SK-MEL-5 (cell line): ENCODE results near the gene PRKD1. TPM values are rescaled to one million over a fixed set of nuclear protein-coding genes. Genes with fewer than 3 reads are reported as not detected.
A peak's percentile ranks its signal among the peaks of the same experiment; 100 is the strongest.

Experiments used
- DNase-seq: peaks from one replicate; pipeline ENCODE4 v3.0.0-alpha.2; 2016; ENCODE audit warnings: low read depth, low spot score
- in situ Hi-C: cut with HindIII; loops from 2 replicates; pipeline ENCODE4 v1.10.0; 2016; ENCODE audit warnings: low sequenced_read_pairs, high pct_unique_total_duplicates, low pct_unique_long_range_greater_than_20kb
- small RNA-seq, 2 experiments: library from RNA; depleted of rRNA; stranded (forward); fragments of <200 nt; gene quantifications; one replicate each; pipeline ENCODE3, GENCODE V24; 2014
- total RNA-seq: library from RNA; depleted of rRNA; stranded (reverse); fragments of >200 nt; shearing (Covaris generic); gene quantifications from 2 replicates; pipeline ENCODE4 v1.2.3, GENCODE V29; 2014

Gene PRKD1
- total RNA-seq, 1 experiment from 2014 or later: 10.7 TPM

DNA sequence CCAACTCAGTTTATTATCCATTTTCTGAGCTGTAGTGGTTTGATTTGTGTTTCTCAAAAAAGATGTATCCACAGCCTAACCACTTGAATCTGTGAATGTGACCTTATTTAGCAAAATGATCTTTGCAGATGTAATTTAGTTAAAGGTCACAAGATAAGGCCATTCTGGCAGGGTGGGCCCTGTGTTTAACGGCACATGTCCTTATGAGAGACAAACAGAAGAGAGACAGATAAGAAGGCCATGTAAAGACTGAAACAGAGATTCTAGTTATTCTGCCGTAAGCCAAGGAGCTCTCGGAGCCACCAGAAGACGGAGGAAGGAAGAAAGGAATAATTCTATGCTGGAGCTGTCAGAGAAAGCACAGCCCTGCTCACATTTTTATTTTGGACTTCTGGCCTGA lies 374.2 kb downstream of the PRKD1 start:
- DNase-seq: peak; percentile 16
- in situ Hi-C loops: no loop called here

DNA sequence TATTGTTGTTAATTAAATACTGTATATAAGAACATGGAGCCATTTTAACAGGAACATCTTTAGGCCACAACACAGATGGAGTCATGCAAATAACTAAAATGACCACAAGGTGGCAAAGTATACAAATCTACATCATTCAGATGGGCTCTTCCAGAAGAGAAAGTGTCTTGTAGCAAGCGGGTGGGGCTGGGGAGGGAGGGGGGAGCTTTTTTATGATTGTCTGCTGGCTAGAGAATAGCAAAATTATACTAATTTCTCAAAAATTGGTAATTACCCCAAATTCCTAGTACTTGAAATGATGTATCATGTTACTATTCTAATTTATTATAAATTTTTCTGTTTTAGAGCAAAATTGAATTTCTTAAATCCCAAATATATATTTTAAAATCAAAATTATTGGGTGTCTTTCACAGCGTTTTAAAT lies 378.7 kb downstream of the PRKD1 start:
- in situ Hi-C loops: no loop called here
- DNase-seq: peak; percentile 80

DNA sequence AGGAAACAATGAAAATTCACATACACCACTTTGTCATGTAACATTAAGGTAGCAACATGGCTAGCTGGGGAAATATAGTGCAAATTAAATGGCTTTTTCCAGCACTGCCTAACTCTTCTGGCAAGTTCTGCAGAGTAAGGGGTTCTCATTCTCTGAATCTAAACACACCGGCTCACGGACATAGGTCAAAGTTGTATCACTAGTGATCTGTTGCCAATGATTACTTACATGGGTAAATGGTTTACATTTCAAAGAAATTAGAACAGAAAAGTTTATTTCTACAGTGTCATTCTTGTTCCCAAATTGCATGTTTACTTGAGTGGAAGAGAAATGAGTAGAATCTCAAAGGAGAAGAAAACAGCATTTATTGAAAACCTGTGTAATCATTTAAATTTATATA lies 381.9 kb downstream of the PRKD1 start:
- in situ Hi-C loops: no loop called here
- DNase-seq: no peak

DNA sequence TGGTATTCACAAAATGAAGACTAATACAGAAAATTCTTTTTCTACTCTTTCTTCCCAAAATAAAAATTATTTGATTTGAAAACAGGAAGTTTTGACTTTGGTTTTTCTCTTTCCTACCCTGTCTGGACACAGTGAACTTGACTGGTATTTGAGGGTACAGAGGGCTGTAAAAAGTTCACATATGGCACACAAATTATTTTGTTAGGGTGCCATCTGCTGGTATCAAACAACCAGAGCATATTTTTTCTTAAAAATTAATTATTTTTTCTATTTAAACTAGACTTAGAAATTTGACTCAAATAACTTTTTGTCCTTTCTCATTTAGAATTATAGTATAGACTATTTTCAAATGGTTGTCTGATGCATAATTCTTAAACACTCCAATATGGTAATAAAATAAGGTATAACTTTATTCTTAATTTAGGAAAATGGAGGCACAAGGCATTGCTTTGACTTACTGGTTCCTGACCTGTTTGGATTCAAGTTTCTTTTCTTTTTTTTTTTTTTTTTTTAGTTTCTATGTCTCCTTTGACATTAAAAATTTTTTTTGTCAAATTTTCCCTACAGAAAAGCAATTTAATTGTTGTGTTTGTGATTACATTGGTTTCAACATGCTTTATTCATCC lies 390.6 kb downstream of the PRKD1 start:
- in situ Hi-C loops: no loop called here
- peak; percentile 34 for DNase-seq

DNA sequence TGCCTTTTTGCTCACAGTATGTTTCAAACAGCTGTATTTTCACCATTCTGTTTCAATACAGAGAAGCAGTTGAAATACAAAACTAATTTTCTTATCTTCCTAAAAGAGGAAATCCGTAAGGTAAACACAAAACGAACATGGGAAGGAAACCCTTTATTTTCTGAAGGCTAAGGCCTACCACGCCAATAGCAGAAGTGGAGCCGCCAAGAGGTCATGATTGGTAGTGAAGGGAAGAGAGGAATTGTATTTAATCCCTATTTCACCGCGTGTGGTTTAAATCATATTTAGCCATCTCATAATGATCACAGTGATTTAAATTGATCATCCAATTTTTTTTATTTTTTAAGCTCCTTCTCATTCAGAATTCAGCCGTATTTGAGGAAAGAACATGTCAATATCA lies 398.2 kb downstream of the PRKD1 start:
- peak; percentile 53 for DNase-seq
- in situ Hi-C loops: no loop called here

DNA sequence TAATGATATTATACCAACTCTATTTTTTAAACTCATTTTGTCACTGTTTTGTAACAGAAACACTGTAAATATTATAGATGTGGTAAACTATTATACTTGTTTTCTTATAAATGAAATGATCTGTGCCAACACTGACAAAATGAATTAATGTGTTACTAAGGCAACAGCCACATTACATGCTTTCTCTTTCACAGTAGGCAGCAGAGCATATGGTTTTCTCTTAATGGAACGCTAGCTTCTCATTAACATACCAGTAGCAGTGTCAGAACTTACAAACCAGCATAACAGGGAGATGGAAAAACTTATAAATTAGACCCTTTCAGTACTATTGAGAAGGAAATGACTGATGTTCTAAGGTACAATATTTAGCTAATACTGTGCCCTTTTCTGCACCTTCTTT lies 398.8 kb downstream of the PRKD1 start:
- DNase-seq: no peak
- in situ Hi-C loops: no loop called here

DNA sequence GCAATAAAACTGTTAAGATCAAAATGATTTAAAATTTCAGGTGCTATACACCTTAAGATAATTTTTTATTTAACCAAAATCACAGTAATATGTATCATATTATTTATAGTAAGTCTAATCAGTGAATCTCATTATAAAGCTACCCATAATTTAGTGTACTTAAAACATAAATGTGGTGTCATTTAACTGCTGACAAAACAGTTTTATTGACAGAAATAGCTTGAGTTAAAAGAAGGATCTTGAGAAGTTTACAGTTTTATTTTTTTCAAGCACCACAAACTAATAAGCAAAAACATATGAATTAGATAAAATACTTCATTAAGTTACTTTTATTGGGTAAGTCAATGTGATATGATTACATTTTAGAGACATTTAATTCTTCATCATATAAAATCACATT lies 400.4 kb downstream of the PRKD1 start:
- no peak for DNase-seq
- in situ Hi-C loops: no loop called here

Small RNAs within 50 kb of the gene (small RNA-seq; reads per million reads assigned to genes)
- 0 reads per million in 2 experiments for gene RNU6-1234P
